ENCODE results near the gene WDR74.

Gene WDR74

DNA sequence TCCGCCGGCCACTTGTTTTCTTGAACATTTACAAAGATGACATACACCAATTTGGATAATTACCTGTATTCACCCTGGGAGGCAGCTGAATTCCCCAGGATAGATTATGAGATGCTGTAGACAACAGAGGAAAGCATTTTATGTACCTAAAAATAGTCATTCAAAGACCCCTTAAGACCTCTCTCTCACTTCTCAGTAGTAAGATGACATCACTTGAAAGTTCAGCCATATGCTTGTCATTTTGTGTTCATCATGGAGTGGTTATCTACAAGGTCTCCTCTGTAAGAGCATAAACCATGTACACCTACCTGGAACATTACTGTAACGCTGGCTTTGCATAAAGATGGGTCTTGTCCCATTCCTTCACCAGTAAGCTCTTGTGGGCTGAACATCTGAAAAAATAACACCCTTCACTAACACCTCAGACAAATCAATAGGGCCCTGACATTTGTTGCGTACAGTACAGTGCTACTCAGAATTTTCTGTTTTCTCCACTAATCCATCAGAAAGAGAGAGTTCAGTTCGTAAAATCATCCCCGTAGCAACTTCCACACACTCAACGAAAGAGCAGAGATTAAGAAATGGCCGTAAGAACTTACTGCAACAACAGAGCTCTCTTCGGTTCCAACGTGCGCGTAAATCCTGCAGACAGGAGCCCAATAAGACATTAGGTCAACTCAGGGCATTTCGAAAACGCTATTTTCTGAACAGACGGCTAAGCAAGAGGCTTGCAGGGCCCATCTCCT, 15.6 kb upstream of the WDR74 start:
- POLR2A ChIA-PET (ENCODE audit: low non-redundant PET): interaction anchor here (0.8 to 2.5 kb wide), 4 partner anchors 14 to 165 kb away, joined by 3 to 20 read pairs (median 4); partner anchors contain the start of genes SLC3A2 and TEX54
- H3K27ac ChIP-seq: peak overlapping the region; percentile 91
- no peak for DNase-seq (ENCODE audit: low spot score)
- TF ChIP-seq, protein P1, sequence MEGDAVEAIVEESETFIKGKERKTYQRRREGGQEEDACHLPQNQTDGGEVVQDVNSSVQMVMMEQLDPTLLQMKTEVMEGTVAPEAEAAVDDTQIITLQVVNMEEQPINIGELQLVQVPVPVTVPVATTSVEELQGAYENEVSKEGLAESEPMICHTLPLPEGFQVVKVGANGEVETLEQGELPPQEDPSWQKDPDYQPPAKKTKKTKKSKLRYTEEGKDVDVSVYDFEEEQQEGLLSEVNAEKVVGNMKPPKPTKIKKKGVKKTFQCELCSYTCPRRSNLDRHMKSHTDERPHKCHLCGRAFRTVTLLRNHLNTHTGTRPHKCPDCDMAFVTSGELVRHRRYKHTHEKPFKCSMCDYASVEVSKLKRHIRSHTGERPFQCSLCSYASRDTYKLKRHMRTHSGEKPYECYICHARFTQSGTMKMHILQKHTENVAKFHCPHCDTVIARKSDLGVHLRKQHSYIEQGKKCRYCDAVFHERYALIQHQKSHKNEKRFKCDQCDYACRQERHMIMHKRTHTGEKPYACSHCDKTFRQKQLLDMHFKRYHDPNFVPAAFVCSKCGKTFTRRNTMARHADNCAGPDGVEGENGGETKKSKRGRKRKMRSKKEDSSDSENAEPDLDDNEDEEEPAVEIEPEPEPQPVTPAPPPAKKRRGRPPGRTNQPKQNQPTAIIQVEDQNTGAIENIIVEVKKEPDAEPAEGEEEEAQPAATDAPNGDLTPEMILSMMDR (conservative IDR thresholded peaks at IDR 0.05; ENCODE audit: low read depth): no peak
- CTCF ChIA-PET: interaction anchor here (1.0 kb wide), 1 partner anchor 69 kb away, joined by 3 read pairs; no protein-coding TSS in a partner anchor

DNA sequence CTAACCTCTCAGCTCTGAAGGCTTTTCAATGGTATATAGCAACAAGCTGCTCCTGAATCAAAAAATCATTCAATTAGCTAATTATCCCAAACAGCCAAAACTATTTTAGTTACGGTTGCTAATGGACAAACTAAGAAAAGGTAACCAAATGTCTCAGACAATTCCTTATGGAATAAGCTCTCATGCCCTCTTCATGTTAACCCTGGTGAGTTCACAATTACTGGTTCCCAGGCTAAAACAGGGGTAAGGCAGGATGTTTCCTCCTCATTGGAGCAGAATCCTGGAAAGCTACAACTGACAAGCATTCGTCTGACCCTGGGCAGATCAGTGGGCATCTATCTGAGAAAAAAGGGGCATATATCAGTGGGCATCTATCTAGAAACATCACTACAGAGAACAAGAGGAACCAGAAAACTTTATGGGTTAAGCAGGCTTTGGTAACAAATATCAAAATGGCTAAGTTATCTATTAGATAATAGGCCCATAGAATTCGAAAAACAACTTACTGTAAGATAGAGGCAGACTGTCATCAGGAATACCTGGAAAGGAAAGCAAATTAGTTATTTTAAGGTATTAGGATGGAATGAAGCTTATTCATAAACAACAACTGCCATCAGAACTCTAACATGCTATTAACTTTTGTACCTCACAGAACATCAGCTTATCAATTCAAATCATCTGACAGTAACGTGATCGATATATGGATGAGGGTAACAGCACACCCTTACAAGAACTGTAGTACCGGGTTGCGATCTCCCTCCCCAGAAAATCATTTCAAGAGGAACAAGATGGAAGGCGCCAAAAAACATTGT, 14.8 kb upstream of the WDR74 start:
- ChIA-PET POLR2A (ENCODE audit: low non-redundant PET) (interaction anchor here (0.8 to 2.5 kb wide), 3 partner anchors 14 to 67 kb away, joined by 3 to 20 read pairs (median 4); no protein-coding TSS in a partner anchor), CTCF (interaction anchor here (1.0 kb wide), 1 partner anchor 68 kb away, joined by 3 read pairs; no protein-coding TSS in a partner anchor)
- no peak for DNase-seq (ENCODE audit: low spot score)
- TF ChIP-seq, protein P1 (conservative IDR thresholded peaks at IDR 0.05; ENCODE audit: low read depth): no peak
- no peak overlapping the region for H3K27ac ChIP-seq

DNA sequence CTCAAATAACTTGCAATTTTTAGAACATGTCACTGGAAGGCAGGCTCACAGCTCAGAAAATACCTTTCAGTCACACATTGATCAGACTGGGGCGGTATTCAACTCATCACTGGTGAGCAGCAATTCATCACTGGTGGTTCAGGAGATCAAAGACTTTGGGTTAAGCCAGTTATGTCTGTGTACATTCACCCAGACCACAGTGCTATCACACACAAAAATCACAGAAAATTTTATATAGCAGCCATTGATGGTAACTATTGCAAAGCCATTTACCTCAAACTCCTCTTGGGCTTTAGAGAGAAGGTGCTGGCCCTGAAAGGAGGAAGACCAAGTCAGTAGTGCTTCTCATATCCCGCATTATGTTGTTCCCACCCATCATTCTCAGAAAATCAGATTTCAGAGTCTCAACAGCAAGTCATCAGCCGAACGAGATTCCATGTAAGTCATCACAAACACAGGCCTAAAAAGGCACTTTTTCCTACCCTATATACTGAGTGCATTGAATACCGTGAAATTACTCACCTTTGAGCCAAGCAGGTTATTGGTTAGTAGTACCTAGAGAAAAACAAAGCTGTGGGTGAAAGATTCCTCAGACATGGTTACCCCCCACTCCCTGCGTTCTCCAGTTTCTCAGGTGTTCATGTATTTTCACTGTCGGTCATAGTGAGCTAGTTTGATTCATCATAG, 14.0 kb upstream of the WDR74 start:
- CTCF ChIA-PET: no interaction called here
- H3K27ac ChIP-seq: no peak overlapping the region
- DNase-seq (ENCODE audit: low spot score): no peak
- TF ChIP-seq, protein P1 (conservative IDR thresholded peaks at IDR 0.05; ENCODE audit: low read depth): no peak
- POLR2A ChIA-PET (ENCODE audit: low non-redundant PET): interaction anchor here (0.8 to 1.1 kb wide), 2 partner anchors 28 to 66 kb away, joined by 3 to 4 read pairs; no protein-coding TSS in a partner anchor

DNA sequence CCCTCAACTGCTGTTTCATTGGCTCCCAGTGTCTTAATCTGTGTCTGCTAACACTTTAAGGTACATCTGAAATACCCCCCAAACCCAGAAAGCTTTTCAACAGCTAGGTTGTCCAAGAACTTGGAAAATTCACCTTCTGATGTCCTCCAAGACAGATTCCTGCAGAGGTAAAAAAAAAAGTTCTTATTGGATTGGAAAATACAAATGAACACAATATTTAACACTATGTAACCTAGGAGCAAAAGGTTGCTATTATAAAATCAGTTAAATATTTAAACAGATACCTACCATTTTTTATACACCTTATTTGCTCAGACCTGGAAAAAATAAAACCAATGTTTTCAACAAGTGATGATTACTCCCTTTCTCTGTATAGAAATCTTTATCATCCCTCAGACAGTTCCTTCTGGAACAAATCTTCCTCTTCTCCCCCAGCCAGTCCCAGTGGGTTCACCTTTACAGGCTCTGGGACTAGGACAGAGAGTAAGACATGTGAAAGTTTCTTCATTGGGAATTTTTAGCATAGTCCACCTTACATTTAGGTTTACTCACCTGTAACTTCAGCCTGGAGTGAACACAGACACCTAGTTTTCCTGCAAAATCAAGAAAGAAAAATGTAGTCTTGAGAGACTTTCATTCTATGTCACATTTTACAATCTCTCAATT, 13.3 kb upstream of the WDR74 start:
- ChIA-PET CTCF (no interaction called here), POLR2A (ENCODE audit: low non-redundant PET) (interaction anchor here (1.1 to 2.2 kb wide), 2 partner anchors 11 to 29 kb away, joined by 3 to 13 read pairs; no protein-coding TSS in a partner anchor)
- TF ChIP-seq, protein P1 (conservative IDR thresholded peaks at IDR 0.05; ENCODE audit: low read depth): no peak
- DNase-seq (ENCODE audit: low spot score): no peak
- H3K27ac ChIP-seq: no peak overlapping the region

DNA sequence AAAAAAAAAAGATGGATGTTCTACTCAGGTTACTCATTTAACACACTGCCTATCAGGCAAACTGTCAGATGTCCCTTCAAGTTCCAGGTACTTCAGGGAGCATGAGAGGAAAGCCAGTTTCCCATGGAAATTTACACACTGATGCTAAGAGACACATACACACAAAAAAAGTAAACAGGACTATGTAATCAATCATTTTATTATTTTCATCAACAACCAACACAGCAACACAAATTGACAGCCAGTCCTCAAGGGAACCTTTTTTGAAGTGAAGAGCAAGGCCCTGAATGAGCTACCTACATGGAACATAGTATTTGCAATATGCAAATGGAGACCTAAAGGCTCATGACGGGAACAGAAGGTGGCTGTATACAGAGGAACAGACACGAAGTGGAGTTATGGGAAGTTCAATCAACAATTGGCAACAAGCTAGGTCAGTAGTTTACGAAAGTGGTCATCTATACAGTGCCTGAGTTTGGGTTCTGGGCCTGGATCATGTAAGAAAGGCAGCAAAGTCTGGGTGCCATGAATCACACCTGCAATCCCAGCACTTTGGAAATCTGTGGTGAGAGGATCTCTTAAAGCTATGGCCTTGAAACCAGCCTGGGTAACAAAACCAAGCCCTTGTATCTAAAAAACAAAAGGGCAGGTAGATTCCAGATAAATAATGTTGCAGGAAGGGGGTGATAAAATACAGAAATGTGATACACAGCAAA, 12.6 kb upstream of the WDR74 start:
- H3K27ac ChIP-seq: peak overlapping the region; percentile 70
- CTCF ChIA-PET: interaction anchor here (0.7 kb wide), 2 partner anchors 10 to 39 kb away, joined by 3 to 7 read pairs; no protein-coding TSS in a partner anchor
- POLR2A ChIA-PET (ENCODE audit: low non-redundant PET): interaction anchor here (0.5 to 2.2 kb wide), 4 partner anchors 11 to 56 kb away, joined by 3 to 13 read pairs (median 4); no protein-coding TSS in a partner anchor
- TF ChIP-seq, protein P1 (conservative IDR thresholded peaks at IDR 0.05; ENCODE audit: low read depth): no peak
- no peak for DNase-seq (ENCODE audit: low spot score)
